ENCODE measurements around the gene UPB1. TPM values are rescaled to one million over a fixed set of nuclear protein-coding genes. Genes with fewer than 3 reads are reported as not detected.

UPB1 gene
- total RNA-seq, 1 experiment from 2014 or later = 0.19 TPM

Other genes starting within 250 kb of the UPB1 start
- 33.7 and 35.1 TPM in 2 replicates for gene SPECC1L, start 224.5 kb upstream of the UPB1 start, total RNA-seq (2014; rRNA removed; shearing (Covaris generic); ENCODE audit: low replicate concordance)
- gene ADORA2A, start 67.7 kb upstream of the UPB1 start, total RNA-seq (2014; rRNA removed; shearing (Covaris generic); ENCODE audit: low replicate concordance) = 65.9 and 86.7 TPM in 2 replicates
- 116 and 144 TPM in 2 replicates for gene GUCD1, start 59.8 kb downstream of the UPB1 start, total RNA-seq (2014; rRNA removed; shearing (Covaris generic); ENCODE audit: low replicate concordance)
- 217 and 263 TPM in 2 replicates for gene SNRPD3, start 60.7 kb downstream of the UPB1 start, total RNA-seq (2014; rRNA removed; shearing (Covaris generic); ENCODE audit: low replicate concordance)
- gene LRRC75B, start 97.7 kb downstream of the UPB1 start, total RNA-seq (2014; rRNA removed; shearing (Covaris generic); ENCODE audit: low replicate concordance) = 3.6 and 6.9 TPM in 2 replicates
- gene GGT1, start 107.9 kb downstream of the UPB1 start, total RNA-seq (2014; rRNA removed; shearing (Covaris generic); ENCODE audit: low replicate concordance) = 28.6 and 36.4 TPM in 2 replicates